A549 (cell line): ENCODE data around the gene BICRAL. TPM values are rescaled to one million over a fixed set of nuclear protein-coding genes. Genes with fewer than 3 reads are reported as not detected.

Experiments
- ATAC-seq, 2 experiments: fragments of 200-7000 bp in 1 of 2; fragments of >200 bp in 1 of 2; cut with Nextera tagmentation in 1 of 2; cut with Tn5 transposase in 1 of 2; 3 replicates each; pipeline versions ENCODE4 v1.8.0 to v1.9.1; 2018 to 2020; ENCODE audit warnings: mild to moderate bottlenecking in 1 of 2, moderate library complexity in 1 of 2
- CTCF ChIA-PET: fragments of 300-600 bp; sonication (Branson Sonifier 250); formaldehyde crosslinking; extraction: SDS; loops from one replicate; lab custom pipeline; 2021; ENCODE audit warnings: antibody characterized with exemption, inconsistent platforms; lab: Yijun Ruan, JAX
- POLR2A ChIA-PET: fragments of 350-600 bp; formaldehyde crosslinking; extraction: SDS; loops from one replicate; lab custom pipeline; 2021; ENCODE audit warnings: antibody characterized with exemption, inconsistent platforms; lab: Yijun Ruan, JAX
- DNase-seq, 2 experiments: peaks; one replicate each; pipeline versions ENCODE4 v3.0.0 to v3.0.0-alpha.2; 2011 to 2016; ENCODE audit warnings: low read depth in 1 of 2, low spot score in 1 of 2
- FAIRE-seq: peaks from 2 replicates; lab custom pipeline; 2011; peaks lifted over from hg19 to GRCh38; lab: Jason Lieb, UNC
- H3K27ac ChIP-seq, 2 experiments: fragments of >200 bp; sonication (Bioruptor Twin); formaldehyde crosslinking; 3 replicates each; pipeline ENCODE4 v1.5.1; 2016 to 2017
- H3K4me1 ChIP-seq: fragments of >200 bp; sonication (Bioruptor Twin); formaldehyde crosslinking; 3 replicates; pipeline ENCODE4 v1.6.1; 2016
- H3K4me2 ChIP-seq: fragments of >200 bp; sonication (Bioruptor Twin); formaldehyde crosslinking; 3 replicates; pipeline ENCODE4 v1.6.1; 2016
- H3K4me3 ChIP-seq: fragments of >200 bp; sonication (Bioruptor Twin); formaldehyde crosslinking; 3 replicates; pipeline ENCODE4 v1.5.1; 2016
- H3K9me3 ChIP-seq: fragments of >200 bp; sonication (Bioruptor Twin); formaldehyde crosslinking; 3 replicates; pipeline ENCODE4 v1.6.1; 2016
- CBX8 ChIP-seq: fragments of 200-600 bp; sonication (generic); IDR thresholded peaks from 2 replicates; pipeline ENCODE4 v1.6.1; 2016
- CHD4 ChIP-seq: fragments of 200-600 bp; sonication (generic); IDR thresholded peaks from 2 replicates; pipeline ENCODE4 v1.6.1; 2016; ENCODE audit warnings: antibody characterized with exemption, mild to moderate bottlenecking, borderline replicate concordance
- EHF ChIP-seq: fragments of 250-450 bp; sonication (Bioruptor Pico); IDR thresholded peaks from 2 replicates; pipeline ENCODE4 v1.5.0; 2020; ENCODE audit warnings: mild to moderate bottlenecking
- EP300 ChIP-seq, 2 experiments: fragments of >200 bp; sonication (Bioruptor Twin); formaldehyde crosslinking; IDR thresholded peaks; 2 replicates in 1 of 2; 3 replicates in 1 of 2; pipeline ENCODE4 v1.6.1; 2016 to 2017
- ESRRA ChIP-seq: fragments of 150-350 bp; IDR thresholded peaks from 2 replicates; pipeline ENCODE4 v1.6.1; 2014; ENCODE audit warnings: mild to moderate bottlenecking, low read length, borderline replicate concordance
- FOSB ChIP-seq: fragments of 250-450 bp; sonication (Bioruptor Pico); IDR thresholded peaks from 2 replicates; pipeline ENCODE4 v1.5.0; 2020; ENCODE audit warnings: mild to moderate bottlenecking, moderate library complexity
- FOXS1 ChIP-seq: fragments of 250-450 bp; sonication (Bioruptor Pico); IDR thresholded peaks from 2 replicates; pipeline ENCODE4 v1.5.0; 2020; ENCODE audit warnings: mild to moderate bottlenecking, moderate library complexity
- HES2 ChIP-seq: fragments of >200 bp; sonication (Bioruptor Twin); formaldehyde crosslinking; IDR thresholded peaks from 2 replicates; pipeline ENCODE4 v1.6.1; 2016
- HMGXB4 ChIP-seq: fragments of 250-450 bp; sonication (Bioruptor Pico); IDR thresholded peaks from 2 replicates; pipeline ENCODE4 v1.5.0; 2021; ENCODE audit warnings: mild to moderate bottlenecking, moderate library complexity, borderline replicate concordance
- HOXA7 ChIP-seq: fragments of 250-450 bp; sonication (Bioruptor Pico); IDR thresholded peaks from 2 replicates; pipeline ENCODE4 v1.5.0; 2020; ENCODE audit warnings: mild to moderate bottlenecking, moderate library complexity
- HOXB5 ChIP-seq: fragments of 250-450 bp; sonication (Bioruptor Pico); IDR thresholded peaks from 2 replicates; pipeline ENCODE4 v1.5.0; 2020; ENCODE audit warnings: mild to moderate bottlenecking, moderate library complexity
- JUNB ChIP-seq: fragments of >200 bp; sonication (Bioruptor Twin); formaldehyde crosslinking; IDR thresholded peaks from 2 replicates; pipeline ENCODE4 v1.6.1; 2016
- MAZ ChIP-seq: fragments of 150-350 bp; IDR thresholded peaks from 2 replicates; pipeline ENCODE4 v1.6.1; 2014; ENCODE audit warnings: antibody characterized with exemption, low read depth, low read length, borderline replicate concordance
- MYC ChIP-seq: IDR thresholded peaks from 2 replicates; pipeline ENCODE4 v1.6.1; 2012; ENCODE audit warnings: mild to moderate bottlenecking, inconsistent platforms, low read length, improper control_type of control experiment, borderline replicate concordance
- NR3C1 ChIP-seq: fragments of >200 bp; sonication (Bioruptor Twin); formaldehyde crosslinking; IDR thresholded peaks from 3 replicates; pipeline ENCODE4 v1.6.1; 2017
- PBX3 ChIP-seq: IDR thresholded peaks from 2 replicates; pipeline ENCODE4 v1.6.1; 2012
- POLR2A ChIP-seq: IDR thresholded peaks from 2 replicates; pipeline ENCODE4 v1.6.1; 2012; ENCODE audit warnings: mild to moderate bottlenecking, low read length
- RARB ChIP-seq: fragments of 250-450 bp; sonication (Bioruptor Pico); IDR thresholded peaks from 2 replicates; pipeline ENCODE4 v1.8.0; 2021; ENCODE audit warnings: mild to moderate bottlenecking, moderate library complexity
- RCOR1 ChIP-seq: fragments of 150-350 bp; IDR thresholded peaks from 2 replicates; pipeline ENCODE4 v1.6.1; 2014; ENCODE audit warnings: antibody characterized with exemption, low read length, low read depth
- REST ChIP-seq: fragments of 200-600 bp; sonication (generic); IDR thresholded peaks from 2 replicates; pipeline ENCODE4 v1.6.1; 2016; ENCODE audit warnings: antibody characterized with exemption, mild to moderate bottlenecking, moderate library complexity
- TFCP2L1 ChIP-seq: fragments of 250-450 bp; sonication (Bioruptor Pico); IDR thresholded peaks from 2 replicates; pipeline ENCODE4 v1.5.0; 2021; ENCODE audit warnings: mild to moderate bottlenecking
- TP53 ChIP-seq: fragments of 250-450 bp; sonication (Bioruptor Pico); IDR thresholded peaks from 2 replicates; pipeline ENCODE4 v1.5.0; 2021; ENCODE audit warnings: mild to moderate bottlenecking, moderate library complexity
- ZNF302 ChIP-seq: fragments of 250-450 bp; sonication (Bioruptor Pico); IDR thresholded peaks from 2 replicates; pipeline ENCODE4 v1.9.0; 2021; ENCODE audit warnings: inconsistent platforms, mild to moderate bottlenecking, moderate library complexity
- ZSCAN20 ChIP-seq: fragments of 250-450 bp; sonication (Bioruptor Pico); IDR thresholded peaks from 2 replicates; pipeline ENCODE4 v1.8.0; 2022; ENCODE audit warnings: mild to moderate bottlenecking, moderate library complexity
- WGBS: methylation state at CpG from one replicate; pipeline ENCODE4 v1.1.6; 2017; ENCODE audit errors: missing lambda C conversion rate; 5-methylcytosine and 5-hydroxymethylcytosine counted together
- polyA plus RNA-seq, 4 experiments: library from polyadenylated mRNA; depleted of rRNA in 3 of 4; stranded (reverse); fragments of >200 nt; fragmentation: RNase III in 1 of 4; extraction: RNeasy Plus Mini Kit Qiagen cat#74134 plus additional on column Dnase treatment in 1 of 4; gene quantifications; 2 replicates in 3 of 4; 3 replicates in 1 of 4; pipeline ENCODE4 v1.2.3, GENCODE V29; 2011 to 2017

Gene BICRAL
- polyA plus RNA-seq, 2 of the 4 experiments (the other 2 are of a cell fraction) = 3.3 to 8.6 TPM

GRCh38 chr6:42909835-42910234 lies 128.0 kb downstream of the BICRAL start:
- 82% methylated on average over 10 of the region's 10 CpGs for WGBS
- Histone ChIP-seq H3K27ac (no peak overlapping the region), H3K4me2 (no peak overlapping the region), H3K4me1 (no peaks in the 10 kb centered on the region)
- CTCF ChIA-PET = no interaction called here
- TF ChIP-seq MYC = no peak
- TF ChIP-seq CHD4 = no peak
- no peak for TF ChIP-seq CBX8
- no peak for TF ChIP-seq HES2
- no peak for TF ChIP-seq FOXS1 (CRISPR knock-in tag)
- no peak for TF ChIP-seq RARB (CRISPR knock-in tag)
- TF ChIP-seq TP53 (CRISPR knock-in tag) = no peak
- no peak for TF ChIP-seq ESRRA
- TF ChIP-seq HOXB5 (CRISPR knock-in tag) = no peak
- no peak for TF ChIP-seq FOSB (CRISPR knock-in tag)
- TF ChIP-seq HMGXB4 (CRISPR knock-in tag) = no peak
- no peak for TF ChIP-seq NR3C1
- TF ChIP-seq POLR2A = no peak
- TF ChIP-seq EHF (CRISPR knock-in tag) = no peak
- TF ChIP-seq RCOR1 = no peak
- TF ChIP-seq JUNB = no peak
- no peak for TF ChIP-seq PBX3
- TF ChIP-seq EP300 (IDR thresholded peaks at IDR 0.05) = no peak
- no peak for TF ChIP-seq REST
- TF ChIP-seq, all 56 proteins: peak for 0
- no peak for DNase-seq
- Histone ChIP-seq H3K9me3 (no peaks in the 10 kb centered on the region), H3K4me3 (no peak overlapping the region)
- FAIRE-seq = no peak
- POLR2A ChIA-PET = no interaction called here
- ATAC-seq = no peak

- Histone ChIP-seq H3K9me3 (no peaks in the 10 kb centered on the region), H3K27ac (no peak overlapping the region), H3K4me2 (no peak overlapping the region), H3K4me1 (no peaks in the 10 kb centered on the region), H3K4me3 (no peak overlapping the region)
- no peak for TF ChIP-seq FOSB (CRISPR knock-in tag)
- TF ChIP-seq ZSCAN20 (CRISPR knock-in tag) = no peak
- TF ChIP-seq HOXA7 (CRISPR knock-in tag) = no peak
- TF ChIP-seq MAZ = no peak
- no peak for TF ChIP-seq CBX8
- TF ChIP-seq ZNF302 = no peak
- TF ChIP-seq TFCP2L1 (CRISPR knock-in tag) = no peak
- TF ChIP-seq CHD4 = no peak
- FAIRE-seq (no peak), DNase-seq (no peak), ATAC-seq (no peak)
- CTCF ChIA-PET = interaction anchor here (2.9 kb wide), 1 partner anchor 10 kb away, joined by 12 read pairs; no protein-coding TSS in a partner anchor
- POLR2A ChIA-PET = no interaction called here
- WGBS = 73% methylated on average over 25 of the region's 49 CpGs
Observed at GRCh38 chr6:42911171-42912021, 129.5 kb downstream of the BICRAL start.
